Glutamatergic neuron (in vitro differentiated cells): Measurements from ENCODE around the gene B3GNT3. TPM values are rescaled to one million over a fixed set of nuclear protein-coding genes. Genes with fewer than 3 reads are reported as not detected.

Experiments used
- DNase-seq: peaks from one replicate; pipeline ENCODE4 v3.0.0; 2022
- H3K27ac Mint-ChIP-seq: one replicate; pipeline ENCODE4 v1.8.0; 2020; ENCODE audit warnings: mild to moderate bottlenecking, mixed read lengths, inconsistent platforms; ENCODE audit not compliant: unreplicated experiment
- H3K27me3 Mint-ChIP-seq: one replicate; pipeline ENCODE4 v1.8.0; 2020; ENCODE audit warnings: mild to moderate bottlenecking, moderate library complexity, mixed read lengths, inconsistent platforms; ENCODE audit not compliant: unreplicated experiment
- H3K36me3 Mint-ChIP-seq: one replicate; pipeline ENCODE4 v1.8.0; 2020; ENCODE audit warnings: mild to moderate bottlenecking, mixed read lengths, inconsistent platforms; ENCODE audit not compliant: unreplicated experiment
- H3K4me1 Mint-ChIP-seq: one replicate; pipeline ENCODE4 v1.8.0; 2020; ENCODE audit warnings: mild to moderate bottlenecking, low read depth, mixed read lengths, inconsistent platforms; ENCODE audit not compliant: unreplicated experiment
- H3K4me3 Mint-ChIP-seq: one replicate; pipeline ENCODE4 v1.8.0; 2020; ENCODE audit warnings: mild to moderate bottlenecking, mixed read lengths, inconsistent platforms; ENCODE audit not compliant: unreplicated experiment
- H3K9me3 Mint-ChIP-seq: one replicate; pipeline ENCODE4 v1.8.0; 2020; ENCODE audit warnings: mild to moderate bottlenecking, moderate library complexity, mixed read lengths, inconsistent platforms; ENCODE audit not compliant: unreplicated experiment
- CTCF ChIP-seq: fragments of 200-600 bp; sonication (generic); IDR thresholded peaks from one replicate; pipeline ENCODE4 v1.5.0; 2021; ENCODE audit not compliant: partially characterized antibody, unreplicated experiment
- total RNA-seq: library from RNA; stranded (reverse); fragmentation: NEBNext Ultra II Directional; extraction: Animal tissue kit (Norgen Biotek cat#: 25700); gene quantifications from one replicate; pipeline ENCODE4 v1.2.1, GENCODE V29; 2021; ENCODE audit not compliant: unreplicated experiment

Gene B3GNT3
- total RNA-seq, 1 donor from 2014 or later: not detected

- no peaks in the 10 kb centered on the region for H3K4me1 Mint-ChIP-seq
- DNase-seq: peak; percentile 87
- peak within 1 kb of the TSS; percentile 61 for H3K4me3 Mint-ChIP-seq
- no peak within 1 kb of the TSS for H3K27ac Mint-ChIP-seq
- peaks cover 4% of the 10 kb centered on the region for H3K27me3 Mint-ChIP-seq
- H3K36me3 Mint-ChIP-seq: no peaks in the 10 kb centered on the region
- no peak for TF ChIP-seq CTCF
- H3K9me3 Mint-ChIP-seq: peaks cover 2% of the 10 kb centered on the region
Observed at GRCh38 chr19:17847538-17848366, 52.8 kb downstream of the B3GNT3 start, which contains the start of gene JAK3. Gene JAK3 (minus strand): TSS chr19:17847982. CDS start chr19:17844417, 3,565 bp downstream.

- H3K36me3 Mint-ChIP-seq: no peaks in the 10 kb centered on the region
- no peak for TF ChIP-seq CTCF
- no peak overlapping the region for H3K4me3 Mint-ChIP-seq
- no peak for DNase-seq
- H3K27ac Mint-ChIP-seq: no peak overlapping the region
- H3K4me1 Mint-ChIP-seq: no peaks in the 10 kb centered on the region
- peaks cover 4% of the 10 kb centered on the region for H3K27me3 Mint-ChIP-seq
- peaks cover 2% of the 10 kb centered on the region for H3K9me3 Mint-ChIP-seq
Observed at GRCh38 chr19:17848595-17849292, 53.8 kb downstream of the B3GNT3 start.

GRCh38 chr19:17854061-17854460 is 59.1 kb downstream of the B3GNT3 start:
- H3K27ac Mint-ChIP-seq: no peak overlapping the region
- H3K36me3 Mint-ChIP-seq: no peaks in the 10 kb centered on the region
- no peak for TF ChIP-seq CTCF
- H3K4me1 Mint-ChIP-seq: peaks cover 1% of the 10 kb centered on the region
- peaks cover 4% of the 10 kb centered on the region for H3K27me3 Mint-ChIP-seq
- peaks cover 4% of the 10 kb centered on the region for H3K9me3 Mint-ChIP-seq
- no peak overlapping the region for H3K4me3 Mint-ChIP-seq
- no peak for DNase-seq

- DNase-seq: peak; percentile 93
- peak; percentile 99 for TF ChIP-seq CTCF
- peaks cover 9% of the 10 kb centered on the region for H3K9me3 Mint-ChIP-seq
- H3K36me3 Mint-ChIP-seq: no peaks in the 10 kb centered on the region
- peaks cover 3% of the 10 kb centered on the region for H3K4me1 Mint-ChIP-seq
- peaks cover 3% of the 10 kb centered on the region for H3K27me3 Mint-ChIP-seq
- no peak overlapping the region for H3K4me3 Mint-ChIP-seq
- no peak overlapping the region for H3K27ac Mint-ChIP-seq
Observed at GRCh38 chr19:17855280-17856152, 60.6 kb downstream of the B3GNT3 start.
